Hematopoietic multipotent progenitor cell (in vitro differentiated cells): ENCODE results near the gene KMT2A. TPM values are rescaled to one million over a fixed set of nuclear protein-coding genes. Genes with fewer than 3 reads are reported as not detected.

Experiments used
- DNase-seq, 3 donors: peaks; one replicate each; pipeline ENCODE4 v3.0.0-alpha.2; 2011 to 2015; ENCODE audit warnings: low read depth in 2 of 3, low spot score in 2 of 3
- total RNA-seq: library from RNA; depleted of rRNA; stranded (reverse); fragments of >200 nt; gene quantifications from one replicate; pipeline ENCODE4 v1.2.3, GENCODE V29; 2012

The KMT2A gene
- total RNA-seq, 1 donor = 78.4 TPM

DNA sequence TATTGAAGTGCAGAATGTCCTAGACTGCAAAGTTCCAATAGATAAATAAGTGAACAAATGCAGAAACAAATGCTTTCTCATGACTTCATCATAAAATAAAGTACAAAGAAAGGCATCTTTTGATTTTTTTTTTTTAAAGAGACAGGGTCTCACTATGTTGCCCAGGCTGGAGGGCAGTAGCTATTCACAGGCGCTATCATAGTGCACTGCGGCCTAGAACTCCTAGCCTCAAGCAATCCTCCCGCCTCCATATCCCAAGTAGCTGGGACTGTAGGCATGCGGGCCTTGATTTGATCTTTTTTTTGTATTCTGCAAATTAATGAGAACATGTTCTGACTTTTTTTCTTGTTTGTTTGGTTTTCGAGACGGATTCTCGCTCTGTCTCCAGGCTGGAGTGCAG lies 138.3 kb downstream of the KMT2A start:
- DNase-seq = no peak

Other genes with a start within 250 kb of the KMT2A start
- 26.9 TPM for gene JAML, start 211.5 kb upstream of the KMT2A start, total RNA-seq
- 2.2 TPM for gene MPZL3, start 184.1 kb upstream of the KMT2A start, total RNA-seq
- 2.4 TPM for gene MPZL2, start 172.2 kb upstream of the KMT2A start, total RNA-seq
- gene CD3E, start 131.8 kb upstream of the KMT2A start, total RNA-seq = 0.54 TPM
- gene CD3D, start 93.8 kb upstream of the KMT2A start, total RNA-seq = 0.27 TPM
- under 0.01 TPM for gene CD3G, start 92.1 kb upstream of the KMT2A start, total RNA-seq
- gene UBE4A, start 76.9 kb upstream of the KMT2A start, total RNA-seq = 26.4 TPM
- 50.1 TPM for gene ATP5MG, start 34.9 kb upstream of the KMT2A start, total RNA-seq
- 1.1 TPM for gene TTC36, start 91.0 kb downstream of the KMT2A start, total RNA-seq
- gene TMEM25, start 94.7 kb downstream of the KMT2A start, total RNA-seq = 35.8 TPM
- gene IFT46, start 129.4 kb downstream of the KMT2A start, total RNA-seq = 24.0 TPM
- 27.5 TPM for gene ARCN1, start 135.9 kb downstream of the KMT2A start, total RNA-seq
- gene PHLDB1, start 171.1 kb downstream of the KMT2A start, total RNA-seq = 4.0 TPM
- gene TREH, start 243.2 kb downstream of the KMT2A start, total RNA-seq = not detected